HuH-7 (cell line): ENCODE results near the gene HECW1.

Experiments
- DNase-seq: peaks from one replicate; pipeline ENCODE4 v3.0.0; 2011; ENCODE audit warnings: low spot score

Gene HECW1

DNA sequence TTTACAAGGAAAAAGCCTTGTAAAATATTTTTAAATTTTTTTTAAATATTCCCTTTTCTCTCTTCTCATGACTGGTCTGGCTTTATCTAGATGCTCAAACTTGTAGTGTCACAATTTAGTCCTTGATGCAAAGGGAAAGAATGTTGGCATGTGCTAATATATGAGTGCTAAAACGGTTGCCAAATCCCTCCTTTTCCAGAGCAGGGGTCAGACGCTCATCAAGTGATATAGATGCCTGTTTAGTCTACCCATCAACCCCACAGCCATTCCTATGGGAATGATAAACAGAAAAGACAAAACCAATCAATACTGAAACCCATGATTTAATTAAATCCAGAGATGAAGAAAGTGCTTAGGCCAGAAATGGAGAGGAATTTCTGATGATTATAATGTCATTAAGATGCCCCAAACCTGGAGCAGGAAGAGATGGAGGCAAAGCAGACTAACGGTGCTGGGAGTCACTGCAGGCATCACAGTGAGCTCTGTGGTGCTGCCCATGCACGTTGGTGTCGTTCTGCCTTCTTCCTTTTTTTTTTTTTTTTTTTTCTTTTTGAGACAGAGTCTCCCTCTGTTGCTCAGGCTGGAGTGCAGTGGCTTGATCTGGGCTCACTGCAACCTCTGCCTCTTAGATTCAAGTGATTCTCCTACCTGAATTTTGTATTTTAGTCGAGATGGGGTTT, 260.4 kb downstream of the HECW1 start:
- DNase-seq = no peak

DNA sequence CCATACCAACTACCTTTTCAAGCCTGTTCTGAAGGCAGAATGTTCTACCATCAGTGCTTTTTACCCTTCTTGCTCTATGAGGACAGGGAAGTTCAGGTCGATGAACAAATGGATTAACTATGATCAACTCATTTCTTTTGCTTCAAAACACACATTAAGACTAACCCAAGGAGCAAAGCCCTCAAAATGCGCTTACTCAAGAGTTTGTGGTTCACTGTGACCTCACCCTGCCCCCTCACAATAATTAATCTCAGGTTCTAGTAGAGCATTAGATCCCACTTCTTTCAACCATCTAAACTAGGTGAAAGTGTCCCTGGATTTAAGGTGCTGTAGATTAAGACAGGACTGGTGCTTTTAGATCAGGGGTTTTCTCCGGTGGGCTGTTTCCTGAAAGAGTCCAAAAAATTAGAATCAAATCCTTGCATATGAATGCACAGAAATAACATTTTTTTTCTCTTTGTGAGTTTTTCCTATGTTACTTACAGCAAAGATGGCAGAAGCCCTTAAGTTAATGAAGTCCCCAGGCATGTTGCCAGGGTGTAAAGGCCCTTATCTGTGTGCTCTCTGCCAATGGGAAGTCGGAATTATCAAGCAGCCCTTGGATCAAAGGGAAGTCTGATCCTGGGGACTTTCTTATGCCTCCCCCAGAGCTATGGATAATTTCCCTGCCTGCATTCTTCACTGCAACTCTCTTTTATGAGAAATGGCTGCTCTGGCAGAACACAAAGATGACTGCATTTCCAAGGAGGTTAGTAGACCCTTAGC, 264.9 kb downstream of the HECW1 start:
- DNase-seq = no peak

DNA sequence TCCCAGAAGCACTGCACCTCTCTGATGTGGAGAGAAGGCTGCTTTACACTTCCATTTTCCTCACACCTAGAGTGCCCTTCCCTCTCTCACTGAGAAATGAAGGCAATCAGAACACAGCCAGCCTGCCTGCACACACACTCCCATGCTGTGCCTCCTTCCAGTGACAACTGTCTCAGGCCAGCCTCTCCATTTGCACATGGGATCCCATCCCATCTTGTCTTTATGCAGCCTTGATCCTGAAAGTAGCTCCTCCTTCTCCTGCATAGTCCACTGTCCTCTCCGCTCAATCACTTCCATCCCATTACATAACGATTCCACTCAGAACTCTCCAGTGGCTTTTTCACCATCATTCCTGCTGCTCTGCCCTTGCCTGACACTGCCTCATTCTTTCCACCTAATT, 266.8 kb downstream of the HECW1 start:
- no peak for DNase-seq

- no peak for DNase-seq
Measured at GRCh38 chr7:43384616-43385308, 272.3 kb downstream of the HECW1 start.

GRCh38 chr7:43385309-43385680, 272.8 kb downstream of the HECW1 start:
- DNase-seq = no peak

DNA sequence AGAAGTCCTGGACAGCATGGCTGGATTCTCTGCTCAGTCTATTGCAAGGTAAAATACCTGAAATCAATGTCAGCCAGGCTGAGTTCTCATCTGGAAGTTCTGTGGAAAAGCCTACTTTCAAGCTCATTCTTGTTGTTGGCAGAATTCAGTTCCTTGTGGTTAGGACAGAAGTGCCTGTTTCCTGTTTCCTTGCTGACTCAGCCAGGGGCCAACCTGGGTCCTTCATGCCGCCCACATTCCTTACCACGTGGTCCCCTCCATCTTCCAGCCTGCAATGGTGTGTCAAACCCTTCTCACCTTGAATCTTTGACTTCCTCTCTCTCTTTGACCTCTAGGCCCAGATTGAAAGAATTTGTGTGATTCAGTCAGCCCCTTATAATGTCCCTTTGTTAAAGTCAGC, 273.4 kb downstream of the HECW1 start:
- DNase-seq = no peak

- no peak for DNase-seq
Measured at GRCh38 chr7:43387932-43388331, 275.5 kb downstream of the HECW1 start.

DNA sequence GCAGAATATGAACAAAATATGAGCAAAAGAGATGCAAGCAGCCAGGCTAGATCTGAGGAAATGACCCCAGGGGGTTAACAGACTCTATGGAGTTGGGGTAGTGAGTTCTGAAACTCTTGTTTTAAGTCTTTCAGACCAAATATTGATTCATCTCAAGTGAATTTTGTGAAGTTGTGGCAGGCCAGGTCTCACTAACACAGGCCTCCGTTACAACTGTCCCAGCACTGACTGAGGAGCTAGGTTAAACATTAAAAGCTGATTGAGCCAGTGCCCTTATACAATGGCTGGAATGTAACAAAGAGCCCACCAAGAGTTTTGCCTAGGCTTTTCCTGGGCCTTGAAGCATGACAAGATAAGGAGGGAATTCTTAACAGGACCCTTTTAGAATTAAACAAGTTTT, 278.1 kb downstream of the HECW1 start:
- DNase-seq = no peak

DNA sequence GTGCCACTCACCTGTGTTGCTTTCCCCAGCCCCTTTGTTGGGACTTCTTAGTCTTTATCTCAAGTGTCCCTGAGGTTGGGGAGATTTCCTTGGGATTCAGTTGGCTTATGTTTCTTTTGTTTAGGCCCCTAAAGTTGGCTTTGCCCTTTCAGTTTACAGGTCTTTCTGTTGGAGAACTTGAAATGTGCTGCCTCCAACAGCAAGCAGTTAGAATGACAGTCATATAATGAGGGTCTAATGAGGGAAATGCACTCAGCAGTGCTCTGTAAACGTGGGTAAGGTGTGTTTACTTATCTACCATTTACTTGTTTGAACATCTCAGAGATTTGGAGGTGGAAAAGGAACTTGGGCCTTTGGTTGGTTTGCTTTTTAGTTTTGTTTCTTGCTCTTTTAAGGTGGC, 279.1 kb downstream of the HECW1 start:
- peak; percentile 23 for DNase-seq

DNA sequence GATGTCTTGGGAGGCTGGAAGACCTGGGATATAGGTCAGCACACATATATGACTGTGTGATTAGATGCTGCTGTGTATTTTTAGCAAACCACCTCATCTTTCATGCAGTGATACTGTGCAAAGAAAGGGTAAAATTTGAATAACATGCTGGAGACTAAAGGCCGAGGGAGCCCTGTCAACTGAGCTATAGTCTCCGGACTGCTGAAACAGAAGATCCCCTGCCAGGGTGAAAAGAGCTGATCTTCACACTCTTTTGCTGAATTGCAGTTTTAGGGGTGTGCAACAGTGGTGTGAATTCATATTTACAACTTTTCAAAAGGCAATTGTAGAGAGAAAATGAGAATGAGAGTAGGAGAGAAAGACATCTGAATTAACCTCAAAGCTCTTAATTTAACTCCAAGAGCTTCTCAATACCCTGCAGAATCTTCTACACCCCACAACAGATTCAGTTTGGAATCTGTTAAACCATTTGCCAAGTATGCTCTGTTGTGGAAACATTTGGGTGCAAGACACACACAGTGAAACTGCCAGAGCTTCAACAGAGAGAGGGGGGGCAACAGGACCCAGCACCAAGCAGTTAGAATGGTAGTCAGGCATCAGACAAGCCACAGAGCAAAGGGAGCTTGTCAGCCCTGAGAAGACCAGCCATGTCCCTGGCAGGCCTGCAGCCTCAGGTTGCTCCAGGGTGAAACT, 280.3 kb downstream of the HECW1 start:
- no peak for DNase-seq

- no peak for DNase-seq
Measured at GRCh38 chr7:43394441-43395130, 282.1 kb downstream of the HECW1 start.

- DNase-seq = no peak
Measured at GRCh38 chr7:43395351-43395750, 282.9 kb downstream of the HECW1 start.

- no peak for DNase-seq
Measured at GRCh38 chr7:43396187-43396740, 283.8 kb downstream of the HECW1 start.

DNA sequence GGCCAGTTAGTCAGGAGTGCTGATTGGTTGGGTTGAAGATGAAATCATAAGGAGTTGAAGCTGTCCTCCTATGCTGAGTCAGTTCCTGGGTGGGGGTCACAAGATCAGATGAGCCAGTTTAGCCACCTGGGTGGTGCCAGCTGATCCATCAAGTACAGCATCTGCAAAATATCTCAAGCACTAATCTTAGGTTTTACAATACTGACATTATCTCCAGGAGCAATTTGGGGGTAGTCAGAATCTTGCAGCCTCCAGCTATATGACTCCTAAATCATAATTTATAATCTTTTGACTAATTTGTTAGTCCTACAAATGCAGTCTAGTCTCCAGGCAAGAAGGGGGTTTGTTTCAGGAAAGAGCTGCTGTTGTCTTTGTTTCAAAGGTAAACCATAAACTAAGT, 286.4 kb downstream of the HECW1 start:
- no peak for DNase-seq

GRCh38 chr7:43405948-43406347, 293.5 kb downstream of the HECW1 start:
- no peak for DNase-seq

DNA sequence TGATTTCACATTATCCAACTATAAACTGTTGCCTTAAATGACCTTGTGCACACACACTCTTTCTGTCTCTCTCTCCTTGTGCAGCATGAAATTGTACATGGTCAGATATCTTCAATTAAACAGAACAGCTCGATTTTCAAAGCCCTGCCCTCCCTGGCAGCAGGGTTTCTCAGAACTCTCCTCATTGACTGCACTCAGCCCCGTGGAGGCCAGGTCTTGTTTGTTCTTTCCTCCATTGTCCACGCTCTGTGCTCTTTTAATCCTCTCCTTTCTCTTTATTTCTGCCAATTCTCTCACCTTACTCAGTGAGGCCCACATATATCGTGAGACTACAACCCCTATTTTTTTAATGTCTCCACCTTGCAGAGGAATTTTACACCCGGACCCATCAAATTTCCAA, 294.5 kb downstream of the HECW1 start:
- DNase-seq = no peak

GRCh38 chr7:43408981-43409380, 296.5 kb downstream of the HECW1 start:
- DNase-seq = no peak

- DNase-seq = no peak
Measured at GRCh38 chr7:43417455-43417854, 305.0 kb downstream of the HECW1 start.

DNA sequence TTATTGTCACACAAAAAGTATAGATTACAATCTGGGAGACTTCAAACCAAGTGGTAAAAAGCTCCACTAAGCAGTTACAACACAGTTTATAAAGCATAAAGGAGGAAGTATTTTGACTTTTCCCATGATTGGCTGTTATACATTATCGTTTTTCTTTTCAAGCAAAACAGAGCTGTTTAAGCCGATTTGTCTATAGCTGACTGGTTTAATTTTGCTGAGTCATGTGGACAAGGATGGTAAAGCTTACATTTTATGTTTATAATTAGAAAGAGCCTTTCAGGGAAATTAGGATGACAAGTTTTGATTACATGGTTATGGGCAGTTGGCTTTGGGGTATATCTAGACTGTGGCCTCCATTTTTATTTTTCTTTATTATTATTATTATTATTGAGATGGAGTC, 318.0 kb downstream of the HECW1 start:
- DNase-seq = no peak

GRCh38 chr7:43431020-43431595, 318.7 kb downstream of the HECW1 start:
- no peak for DNase-seq

DNA sequence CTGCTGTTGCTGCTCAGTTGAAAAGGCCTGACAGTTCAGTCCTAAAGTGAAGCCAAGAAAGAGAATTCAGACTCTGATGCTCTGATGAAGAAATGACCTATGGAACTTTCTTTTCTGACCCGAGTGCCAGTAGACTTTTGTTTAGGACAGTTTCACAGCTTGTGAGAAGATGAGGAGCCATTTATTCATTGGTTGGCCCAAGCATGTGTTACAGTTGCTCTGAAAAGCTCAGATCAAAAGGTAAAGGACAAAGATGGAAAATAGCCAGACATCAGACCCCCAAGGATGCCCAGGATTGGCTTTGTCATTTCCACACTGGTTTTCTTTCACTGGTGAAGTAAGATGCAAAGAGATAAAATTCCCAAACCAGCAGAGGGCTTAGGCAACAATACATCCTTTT, 321.2 kb downstream of the HECW1 start:
- no peak for DNase-seq
